ENCODE data around the gene ABCA10.

ABCA10 gene

GRCh38 chr17:69134112-69134511 is 94.5 kb downstream of the ABCA10 start:
- Histone ChIP-seq H2BK120ac (ENCODE audit: insufficient read depth, low read length, poor library complexity) (no peak overlapping the region), H3K27me3 (ENCODE audit: insufficient read depth, low read length) (no peaks in the 10 kb centered on the region), H2BK5ac (ENCODE audit: low read depth, low read length, poor library complexity) (no peak overlapping the region), H3K18ac (ENCODE audit: low read length) (no peak overlapping the region), H3K4me1 (ENCODE audit: control insufficient read depth in 1 of 2, insufficient read depth in 2 of 2, low read length in 2 of 2) (no peaks in the 10 kb centered on the region), H4K8ac (ENCODE audit: low read depth, low read length) (no peak overlapping the region), H3K9me3 (ENCODE audit: insufficient read depth, low read depth, low read length) (no peaks in the 10 kb centered on the region), H3K27ac (ENCODE audit: low read depth, low read length) (no peak overlapping the region), H3K79me2 (ENCODE audit: control insufficient read depth, insufficient read depth, low read length, poor library complexity) (no peaks in the 10 kb centered on the region), H3K23ac (ENCODE audit: low read length) (no peak overlapping the region), H2AFZ (ENCODE audit: insufficient read depth, low read length, poor library complexity) (no peak overlapping the region), H3K4me3 (ENCODE audit: low read depth, low read length) (no peak overlapping the region), H3K9ac (ENCODE audit: low read length) (no peak overlapping the region), H3K14ac (ENCODE audit: low read length) (no peak overlapping the region), H3K4ac (ENCODE audit: low read depth, low read length) (no peak overlapping the region), H2AK5ac (ENCODE audit: low read length) (no peak overlapping the region), H3K79me1 (ENCODE audit: low read length) (no peaks in the 10 kb centered on the region), H3K36me3 (ENCODE audit: control insufficient read depth in 1 of 2, insufficient read depth in 2 of 2, low read length in 2 of 2) (no peaks in the 10 kb centered on the region), H2BK12ac (ENCODE audit: low read length) (no peak overlapping the region), H3K4me2 (ENCODE audit: low read length) (no peak overlapping the region), H4K12ac (ENCODE audit: low read depth, low read length) (no peak overlapping the region), H4K91ac (ENCODE audit: low read depth, low read length) (no peak overlapping the region)
- no CpG with 5 or more reads among the region's 3 CpGs for WGBS (ENCODE audit: extremely low coverage, insufficient coverage, insufficient read length)
- DNase-seq, result no peak

- Histone ChIP-seq H4K8ac (ENCODE audit: low read depth, low read length) (no peak overlapping the region), H3K27me3 (ENCODE audit: insufficient read depth, low read length) (no peaks in the 10 kb centered on the region), H3K23ac (ENCODE audit: low read length) (no peak overlapping the region), H3K4ac (ENCODE audit: low read depth, low read length) (no peak overlapping the region), H3K9ac (ENCODE audit: low read length) (no peak overlapping the region), H3K9me3 (ENCODE audit: insufficient read depth, low read depth, low read length) (no peaks in the 10 kb centered on the region), H2AFZ (ENCODE audit: insufficient read depth, low read length, poor library complexity) (no peak overlapping the region), H3K36me3 (ENCODE audit: control insufficient read depth in 1 of 2, insufficient read depth in 2 of 2, low read length in 2 of 2) (no peaks in the 10 kb centered on the region), H2AK5ac (ENCODE audit: low read length) (no peak overlapping the region), H3K27ac (ENCODE audit: low read depth, low read length) (no peak overlapping the region), H3K4me2 (ENCODE audit: low read length) (no peak overlapping the region), H3K4me1 (ENCODE audit: control insufficient read depth in 1 of 2, insufficient read depth in 2 of 2, low read length in 2 of 2) (no peaks in the 10 kb centered on the region), H4K91ac (ENCODE audit: low read depth, low read length) (no peak overlapping the region), H2BK5ac (ENCODE audit: low read depth, low read length, poor library complexity) (no peak overlapping the region), H3K79me2 (ENCODE audit: control insufficient read depth, insufficient read depth, low read length, poor library complexity) (no peaks in the 10 kb centered on the region), H2BK12ac (ENCODE audit: low read length) (no peak overlapping the region), H3K18ac (ENCODE audit: low read length) (no peak overlapping the region), H4K12ac (ENCODE audit: low read depth, low read length) (no peak overlapping the region), H3K14ac (ENCODE audit: low read length) (no peak overlapping the region), H3K79me1 (ENCODE audit: low read length) (no peaks in the 10 kb centered on the region), H2BK120ac (ENCODE audit: insufficient read depth, low read length, poor library complexity) (no peak overlapping the region), H3K4me3 (ENCODE audit: low read depth, low read length) (no peak overlapping the region)
- no CpG with 5 or more reads among the region's 6 CpGs for WGBS (ENCODE audit: extremely low coverage, insufficient coverage, insufficient read length)
- DNase-seq, result no peak
Observed at GRCh38 chr17:69130627-69131296, 97.9 kb downstream of the ABCA10 start.

- no CpG with 5 or more reads among the region's 1 CpG for WGBS (ENCODE audit: extremely low coverage, insufficient coverage, insufficient read length)
- Histone ChIP-seq H3K27me3 (ENCODE audit: insufficient read depth, low read length) (no peaks in the 10 kb centered on the region), H3K4me3 (ENCODE audit: low read depth, low read length) (no peak overlapping the region), H3K4me1 (ENCODE audit: control insufficient read depth in 1 of 2, insufficient read depth in 2 of 2, low read length in 2 of 2) (no peaks in the 10 kb centered on the region), H3K4ac (ENCODE audit: low read depth, low read length) (no peak overlapping the region), H4K8ac (ENCODE audit: low read depth, low read length) (no peak overlapping the region), H3K27ac (ENCODE audit: low read depth, low read length) (no peak overlapping the region), H2BK5ac (ENCODE audit: low read depth, low read length, poor library complexity) (no peak overlapping the region), H2BK120ac (ENCODE audit: insufficient read depth, low read length, poor library complexity) (no peak overlapping the region), H3K79me1 (ENCODE audit: low read length) (no peaks in the 10 kb centered on the region), H2AK5ac (ENCODE audit: low read length) (no peak overlapping the region), H2AFZ (ENCODE audit: insufficient read depth, low read length, poor library complexity) (no peak overlapping the region), H4K12ac (ENCODE audit: low read depth, low read length) (no peak overlapping the region), H3K14ac (ENCODE audit: low read length) (no peak overlapping the region), H3K36me3 (ENCODE audit: control insufficient read depth in 1 of 2, insufficient read depth in 2 of 2, low read length in 2 of 2) (no peaks in the 10 kb centered on the region), H3K4me2 (ENCODE audit: low read length) (no peak overlapping the region), H3K79me2 (ENCODE audit: control insufficient read depth, insufficient read depth, low read length, poor library complexity) (no peaks in the 10 kb centered on the region), H2BK12ac (ENCODE audit: low read length) (no peak overlapping the region), H3K9me3 (ENCODE audit: insufficient read depth, low read depth, low read length) (no peaks in the 10 kb centered on the region), H3K23ac (ENCODE audit: low read length) (no peak overlapping the region), H4K91ac (ENCODE audit: low read depth, low read length) (no peak overlapping the region), H3K9ac (ENCODE audit: low read length) (no peak overlapping the region), H3K18ac (ENCODE audit: low read length) (no peak overlapping the region)
- DNase-seq, result no peak
Observed at GRCh38 chr17:69123626-69124025, 105.0 kb downstream of the ABCA10 start.

- H2BK5ac ChIP-seq (ENCODE audit: low read depth, low read length, poor library complexity), result no peak overlapping the region
- no peak overlapping the region for H4K12ac ChIP-seq (ENCODE audit: low read depth, low read length)
- H3K27ac ChIP-seq (ENCODE audit: low read depth, low read length), result no peak overlapping the region
- no peaks in the 10 kb centered on the region for H3K79me1 ChIP-seq (ENCODE audit: low read length)
- H3K4me1 ChIP-seq (ENCODE audit: control insufficient read depth in 1 of 2, insufficient read depth in 2 of 2, low read length in 2 of 2), result no peaks in the 10 kb centered on the region
- H2AK5ac ChIP-seq (ENCODE audit: low read length), result no peak overlapping the region
- no peaks in the 10 kb centered on the region for H3K79me2 ChIP-seq (ENCODE audit: control insufficient read depth, insufficient read depth, low read length, poor library complexity)
- H2BK120ac ChIP-seq (ENCODE audit: insufficient read depth, low read length, poor library complexity), result no peak overlapping the region
- H3K4me2 ChIP-seq (ENCODE audit: low read length), result no peak overlapping the region
- no peak overlapping the region for H4K91ac ChIP-seq (ENCODE audit: low read depth, low read length)
- H3K9ac ChIP-seq (ENCODE audit: low read length), result no peak overlapping the region
- H3K23ac ChIP-seq (ENCODE audit: low read length), result no peak overlapping the region
- H3K4me3 ChIP-seq (ENCODE audit: low read depth, low read length), result no peak overlapping the region
- no peak overlapping the region for H4K8ac ChIP-seq (ENCODE audit: low read depth, low read length)
- no peaks in the 10 kb centered on the region for H3K9me3 ChIP-seq (ENCODE audit: insufficient read depth, low read depth, low read length)
- H3K27me3 ChIP-seq (ENCODE audit: insufficient read depth, low read length), result no peaks in the 10 kb centered on the region
- no peak for DNase-seq
- H2BK12ac ChIP-seq (ENCODE audit: low read length), result no peak overlapping the region
- no peaks in the 10 kb centered on the region for H3K36me3 ChIP-seq (ENCODE audit: control insufficient read depth in 1 of 2, insufficient read depth in 2 of 2, low read length in 2 of 2)
- no peak overlapping the region for H3K4ac ChIP-seq (ENCODE audit: low read depth, low read length)
- no CpG with 5 or more reads among the region's 5 CpGs for WGBS (ENCODE audit: extremely low coverage, insufficient coverage, insufficient read length)
- H2AFZ ChIP-seq (ENCODE audit: insufficient read depth, low read length, poor library complexity), result no peak overlapping the region
- H3K14ac ChIP-seq (ENCODE audit: low read length), result no peak overlapping the region
- H3K18ac ChIP-seq (ENCODE audit: low read length), result no peak overlapping the region
Observed at GRCh38 chr17:69122065-69122464, 106.6 kb downstream of the ABCA10 start.
